GM12892 (cell line): ENCODE measurements around the gene CAMK2G.

ENCODE experiments used
- POLR2A ChIP-seq: IDR thresholded peaks from 2 replicates; pipeline ENCODE4 v1.6.1; 2011; ENCODE audit warnings: low read depth, low read length, control low read depth
- POLR2AphosphoS5 ChIP-seq: IDR thresholded peaks from 2 replicates; pipeline ENCODE4 v1.6.1; 2011; ENCODE audit warnings: low read depth, low read length, control low read depth

DNA sequence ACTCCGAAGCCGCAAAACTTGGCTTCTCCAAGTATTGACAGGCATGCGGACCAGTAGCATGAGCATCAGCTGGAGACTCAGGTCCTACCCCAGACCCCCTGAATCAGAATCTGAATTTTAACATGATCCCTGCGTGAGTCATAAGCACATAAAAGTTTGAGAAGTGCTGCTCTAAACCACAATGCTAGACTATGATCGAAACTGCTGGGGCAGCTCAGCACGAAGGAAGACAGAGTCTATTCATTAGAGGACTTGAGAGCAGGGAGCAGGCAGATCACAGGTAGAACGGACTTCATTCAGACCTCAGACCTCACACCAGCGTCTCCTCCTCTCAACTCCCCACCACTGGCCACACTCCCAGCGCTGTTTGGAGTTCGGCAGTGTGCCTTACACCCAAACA, 16.9 kb downstream of the CAMK2G start:
- TF ChIP-seq POLR2A = no peak
- TF ChIP-seq POLR2AphosphoS5 = no peak
